Tibial nerve (tissue), 4 donors: ENCODE data around the gene DMPK. TPM values are rescaled to one million over a fixed set of nuclear protein-coding genes. Genes with fewer than 3 reads are reported as not detected.

ENCODE experiments used
- DNase-seq, 2 donors: peaks; one replicate each; pipeline ENCODE4 v3.0.0-alpha.2; 2019; ENCODE audit warnings: low spot score in 2 of 2
- H3K27ac ChIP-seq, 4 donors: fragments of 200-600 bp; sonication (generic) in 3 of 4; one replicate each; pipeline ENCODE4 v1.5.1; 2017 to 2019; ENCODE audit warnings: mild to moderate bottlenecking in 1 of 4
- H3K27me3 ChIP-seq, 2 donors: fragments of 200-600 bp; sonication (generic) in 1 of 2; one replicate each; pipeline versions ENCODE4 v1.5.1 to v1.6.0; 2017 to 2019
- H3K36me3 ChIP-seq, 3 donors: fragments of 200-600 bp; sonication (generic); one replicate each; pipeline ENCODE4 v1.5.1; 2018 to 2019
- H3K4me1 ChIP-seq, 4 donors: fragments of 200-600 bp; sonication (generic) in 3 of 4; one replicate each; pipeline ENCODE4 v1.5.1; 2017 to 2019
- H3K4me3 ChIP-seq, 4 donors: fragments of 200-600 bp; sonication (generic) in 3 of 4; one replicate each; pipeline ENCODE4 v1.5.1; 2017 to 2019; ENCODE audit warnings: mild to moderate bottlenecking in 1 of 4, moderate library complexity in 1 of 4
- H3K9me3 ChIP-seq, 4 donors: fragments of 200-600 bp; sonication (generic) in 3 of 4; one replicate each; pipeline ENCODE4 v1.5.1; 2017 to 2019
- CTCF ChIP-seq, 5 experiments: fragments of 200-600 bp in 3 of 5; fragments of 450-650 bp in 2 of 5; sonication (generic) in 3 of 5; IDR thresholded peaks; one replicate each; pipeline ENCODE4 v1.5.1; 2016 to 2019; ENCODE audit warnings: antibody characterized with exemption in 5 of 5, mild to moderate bottlenecking in 3 of 5, moderate library complexity in 2 of 5
- EP300 ChIP-seq, 2 donors: sonication (generic); formaldehyde crosslinking; IDR thresholded peaks; one replicate each; pipeline ENCODE4 v1.6.1; 2017; ENCODE audit warnings: antibody characterized with exemption in 2 of 2, mild to moderate bottlenecking in 1 of 2
- POLR2A ChIP-seq, 2 donors: fragments of 450-650 bp; IDR thresholded peaks; one replicate each; pipeline ENCODE4 v1.6.1; 2017; ENCODE audit warnings: antibody characterized with exemption in 2 of 2, mild to moderate bottlenecking in 2 of 2, moderate library complexity in 2 of 2
- whole genome bisulfite sequencing, 2 donors: methylation state at CpG; one replicate each; pipeline ENCODE4 v1.1.5; 2018; 5-methylcytosine and 5-hydroxymethylcytosine counted together
- total RNA-seq, 4 donors: library from RNA; depleted of rRNA; stranded (reverse); fragments of >200 nt; gene quantifications; one replicate each; pipeline ENCODE4 v1.1.0, GENCODE V29; 2016

The DMPK gene
- total RNA-seq, 4 donors from 2014 or later = 59.0 to 87.9 (median 77.4) TPM

GRCh38 chr19:45772912-45773311, 9.4 kb downstream of the DMPK start:
- no peak for DNase-seq
- Histone ChIP-seq H3K36me3 (peaks cover 0 to 47% (median 0%) of the 10 kb centered on the region in 3 donors), H3K4me1 (peaks cover 0 to 15% (median 8%) of the 10 kb centered on the region in 4 donors), H3K4me3 (no peak overlapping the region), H3K27me3 (no peaks in the 10 kb centered on the region), H3K27ac (peak overlapping the region in 2 of 4 donors; percentile 90 to 97), H3K9me3 (no peaks in the 10 kb centered on the region)
- WGBS, 2 donors = 87 to 97% methylated on average over 3 of the region's 3 CpGs
- TF ChIP-seq CTCF (IDR thresholded peaks at IDR 0.05) (no peak), EP300 (IDR thresholded peaks at IDR 0.05) (no peak), POLR2A (IDR thresholded peaks at IDR 0.05) (no peak)

GRCh38 chr19:45772130-45772840, 10.0 kb downstream of the DMPK start:
- no peak for DNase-seq
- Histone ChIP-seq H3K36me3 (peaks cover 0 to 41% (median 0%) of the 10 kb centered on the region in 3 donors), H3K27ac (peak overlapping the region in 3 of 4 donors; percentile 90 to 97 (median 97)), H3K4me3 (no peak overlapping the region), H3K9me3 (no peaks in the 10 kb centered on the region), H3K4me1 (peaks cover 0 to 16% (median 8%) of the 10 kb centered on the region in 4 donors), H3K27me3 (no peaks in the 10 kb centered on the region)
- 72 to 74% methylated on average over 14 of the region's 14 CpGs for WGBS, 2 donors
- no peak for TF ChIP-seq POLR2A (IDR thresholded peaks at IDR 0.05)
- TF ChIP-seq EP300 (IDR thresholded peaks at IDR 0.05) = no peak
- TF ChIP-seq CTCF (IDR thresholded peaks at IDR 0.05) = no peak

DNA sequence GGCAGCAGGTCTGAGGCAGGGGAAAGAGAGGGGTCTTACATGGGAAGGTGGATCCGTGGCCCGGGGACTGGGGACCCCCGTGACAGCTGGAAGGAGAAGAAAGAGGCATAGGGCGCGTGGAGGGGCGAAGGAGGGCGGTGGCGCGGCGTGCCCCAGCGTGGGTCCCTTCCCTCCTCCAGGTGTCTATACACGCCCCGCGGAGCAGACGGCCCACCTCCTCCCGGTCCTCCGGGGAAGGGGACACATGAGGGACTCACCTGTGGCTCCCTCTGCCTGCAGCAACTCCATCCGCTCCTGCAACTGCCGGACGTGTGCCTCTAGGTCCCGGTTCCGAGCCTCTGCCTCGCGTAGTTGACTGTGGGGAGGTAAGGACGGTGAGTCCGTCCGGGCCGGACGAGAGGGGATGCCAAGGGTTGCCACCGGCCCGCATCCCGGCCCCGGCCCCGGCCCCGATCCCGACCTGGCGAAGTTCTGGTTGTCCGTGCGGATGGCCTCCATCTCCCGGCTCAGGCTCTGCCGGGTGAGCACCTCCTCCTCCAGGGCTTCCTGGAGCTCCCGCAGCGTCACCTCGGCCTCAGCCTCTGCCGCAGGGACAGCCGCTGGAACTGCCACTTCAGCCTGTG, 10.9 kb downstream of the DMPK start:
- Histone ChIP-seq H3K4me3 (peak overlapping the region in 2 of 4 donors; percentile 77 to 89), H3K27ac (peak overlapping the region; percentile 88 to 97 (median 94)), H3K9me3 (no peaks in the 10 kb centered on the region), H3K36me3 (peaks cover 0 to 32% (median 0%) of the 10 kb centered on the region in 3 donors), H3K27me3 (no peaks in the 10 kb centered on the region), H3K4me1 (peaks cover 0 to 24% (median 15%) of the 10 kb centered on the region in 4 donors)
- no peak for TF ChIP-seq POLR2A (IDR thresholded peaks at IDR 0.05)
- TF ChIP-seq CTCF (IDR thresholded peaks at IDR 0.05) = no peak
- no peak for TF ChIP-seq EP300 (IDR thresholded peaks at IDR 0.05)
- WGBS, 2 donors = 83 to 85% methylated on average over 38 to 44 of the region's 46 CpGs
- DNase-seq = no peak

- H3K4me3 ChIP-seq = peak overlapping the region; percentile 62 to 91 (median 83)
- 2 to 3% methylated on average over 12 to 36 of the region's 79 CpGs for WGBS, 2 donors
- no peaks in the 10 kb centered on the region for H3K27me3 ChIP-seq
- TF ChIP-seq EP300 (IDR thresholded peaks at IDR 0.05) (peak; percentile 66 to 94), POLR2A (IDR thresholded peaks at IDR 0.05) (peak in 1 of 2 donors; percentile 73), CTCF (IDR thresholded peaks at IDR 0.05) (peak; percentile 94 to 99 (median 98))
- H3K4me1 ChIP-seq = peaks cover 0 to 34% (median 24%) of the 10 kb centered on the region in 4 donors
- peak overlapping the region; percentile 88 to 97 (median 94) for H3K27ac ChIP-seq
- no peaks in the 10 kb centered on the region for H3K9me3 ChIP-seq
- H3K36me3 ChIP-seq = peaks cover 0 to 34% (median 0%) of the 10 kb centered on the region in 3 donors
- DNase-seq = peak; percentile 94 to 96
Observed at GRCh38 chr19:45770192-45771101, 11.8 kb downstream of the DMPK start.
